GM12878 (cell line): ENCODE data around the gene NAALAD2.

ENCODE experiments used
- FOS ChIP-seq: IDR thresholded peaks from 3 replicates; pipeline ENCODE4 v1.6.1; 2011; ENCODE audit warnings: borderline replicate concordance; ENCODE audit not compliant: insufficient read length; ENCODE audit errors: extremely low read depth
- SIN3A ChIP-seq: IDR thresholded peaks from 2 replicates; pipeline ENCODE4 v1.6.1; 2012; ENCODE audit warnings: low read depth, low read length, improper control_type of control experiment
- SPI1 ChIP-seq: IDR thresholded peaks from 2 replicates; pipeline ENCODE4 v1.6.1; 2011; ENCODE audit warnings: low read depth, mild to moderate bottlenecking, low read length, moderate library complexity, borderline replicate concordance; ENCODE audit not compliant: insufficient read depth
- ZNF274 ChIP-seq: IDR thresholded peaks from one replicate; pipeline ENCODE4 v1.8.0; 2011; ENCODE audit not compliant: insufficient read length, insufficient read depth
- TF ChIP-seq, protein P1 (sequence below), 3 experiments: IDR thresholded peaks in 2 of 3; conservative IDR thresholded peaks in 1 of 3; 2 replicates each; pipeline ENCODE4 v1.5.1; 2011; ENCODE audit warnings: low read depth in 3 of 3, low read length in 3 of 3, mild to moderate bottlenecking in 3 of 3, control low read depth in 2 of 3, moderate library complexity in 2 of 3, inconsistent platforms in 1 of 3, mixed read lengths in 1 of 3; ENCODE audit not compliant: control insufficient read depth in 2 of 3, insufficient read depth in 1 of 3; ENCODE audit errors: extremely low read depth in 1 of 3

DNA sequence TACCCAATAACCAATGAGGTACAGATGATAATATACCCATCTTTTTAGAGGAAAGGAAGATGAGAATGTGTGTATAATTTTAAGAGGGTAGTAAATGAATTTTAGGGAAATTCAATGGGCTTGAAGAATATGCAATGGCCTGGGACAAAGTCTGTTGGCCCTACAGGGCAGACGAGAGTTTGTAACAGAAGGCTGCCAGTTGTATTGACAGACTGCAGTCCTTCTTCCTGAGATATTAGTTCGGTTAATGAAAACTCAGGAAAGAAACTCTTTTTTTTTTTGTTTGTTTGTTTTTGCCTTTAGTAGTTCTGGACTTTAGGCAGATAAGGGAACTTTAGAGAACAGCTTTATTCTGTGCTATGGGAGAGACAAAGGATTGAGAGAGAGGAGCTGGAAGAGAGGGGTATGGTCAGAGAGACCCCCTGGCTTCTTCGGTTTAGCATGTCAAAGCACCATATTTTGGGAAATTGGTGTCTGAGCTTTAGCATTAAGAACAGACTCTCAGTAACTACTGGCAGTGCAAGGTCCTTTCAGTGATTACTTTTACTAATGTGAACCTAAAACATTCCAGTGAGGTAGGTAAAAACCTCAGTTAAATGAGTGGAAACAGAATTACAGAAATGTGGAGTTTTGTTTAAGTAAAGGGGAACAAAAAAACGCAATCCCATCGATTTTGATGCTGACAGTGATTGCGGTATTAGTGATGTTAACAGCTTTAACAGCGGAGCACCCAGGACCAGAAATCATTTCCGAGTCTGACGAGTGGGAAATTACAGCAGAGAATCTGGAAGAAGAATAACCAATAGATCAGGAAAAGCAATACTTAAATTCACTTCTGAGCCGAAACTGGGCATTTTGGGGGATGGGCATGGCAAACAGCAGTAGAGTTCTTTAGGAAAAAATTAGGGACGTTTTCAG, 644 bp upstream of the NAALAD2 start:
- TF ChIP-seq SIN3A (no peak), FOS (no peak), ZNF274 (no peak), SPI1 (no peak)
- TF ChIP-seq, protein P1, sequence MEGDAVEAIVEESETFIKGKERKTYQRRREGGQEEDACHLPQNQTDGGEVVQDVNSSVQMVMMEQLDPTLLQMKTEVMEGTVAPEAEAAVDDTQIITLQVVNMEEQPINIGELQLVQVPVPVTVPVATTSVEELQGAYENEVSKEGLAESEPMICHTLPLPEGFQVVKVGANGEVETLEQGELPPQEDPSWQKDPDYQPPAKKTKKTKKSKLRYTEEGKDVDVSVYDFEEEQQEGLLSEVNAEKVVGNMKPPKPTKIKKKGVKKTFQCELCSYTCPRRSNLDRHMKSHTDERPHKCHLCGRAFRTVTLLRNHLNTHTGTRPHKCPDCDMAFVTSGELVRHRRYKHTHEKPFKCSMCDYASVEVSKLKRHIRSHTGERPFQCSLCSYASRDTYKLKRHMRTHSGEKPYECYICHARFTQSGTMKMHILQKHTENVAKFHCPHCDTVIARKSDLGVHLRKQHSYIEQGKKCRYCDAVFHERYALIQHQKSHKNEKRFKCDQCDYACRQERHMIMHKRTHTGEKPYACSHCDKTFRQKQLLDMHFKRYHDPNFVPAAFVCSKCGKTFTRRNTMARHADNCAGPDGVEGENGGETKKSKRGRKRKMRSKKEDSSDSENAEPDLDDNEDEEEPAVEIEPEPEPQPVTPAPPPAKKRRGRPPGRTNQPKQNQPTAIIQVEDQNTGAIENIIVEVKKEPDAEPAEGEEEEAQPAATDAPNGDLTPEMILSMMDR (IDR thresholded peaks at IDR 0.05 in 2 of 3, conservative IDR thresholded peaks at IDR 0.05 in 1 of 3; ENCODE audit: control insufficient read depth in 2 of 3, extremely low read depth in 1 of 3, insufficient read depth in 1 of 3, low read depth in 3 of 3, low read length in 3 of 3): no peak
